Measurements from ENCODE around the gene KLF15.

- TF ChIP-seq POLR2A (IDR thresholded peaks at IDR 0.05; ENCODE audit: low read length) (no peak), GATA1 (IDR thresholded peaks at IDR 0.05; ENCODE audit: low read depth, low read length) (no peak)
Measured at GRCh38 chr3:126367316-126367805, 10.2 kb upstream of the KLF15 start.
